ENCODE results near the gene ST7L.

- no peak for TF ChIP-seq CTCF (IDR thresholded peaks at IDR 0.05)
- no peak for TF ChIP-seq EP300 (IDR thresholded peaks at IDR 0.05)
- no peak for TF ChIP-seq POLR2A (IDR thresholded peaks at IDR 0.05)
- no peak for TF ChIP-seq POLR2AphosphoS5 (IDR thresholded peaks at IDR 0.05)
These were observed 1.4 kb upstream of the ST7L start for GRCh38 chr1:112620377-112620695.

Data from upper lobe of left lung (tissue), 4 donors.